K562 (cell line): Measurements from ENCODE around the gene SPNS1. TPM values are rescaled to one million over a fixed set of nuclear protein-coding genes. Genes with fewer than 3 reads are reported as not detected.

Source experiments
- CCAR2 ChIP-seq: fragments of 200-400 bp; formaldehyde crosslinking; IDR thresholded peaks from 2 replicates; pipeline ENCODE4 v1.6.1; 2017; ENCODE audit warnings: mild to moderate bottlenecking, low read depth, low read length
- CUX1 ChIP-seq: fragments of 200-800 bp; sonication (Bioruptor generic); IDR thresholded peaks from 2 replicates; pipeline ENCODE4 v1.6.1; 2016; ENCODE audit warnings: missing genetic modification characterization, missing compliant biosample characterization
- DMBX1 ChIP-seq: fragments of 250-450 bp; sonication (Bioruptor Pico); IDR thresholded peaks from 2 replicates; pipeline ENCODE4 v1.8.0; 2022; ENCODE audit warnings: inconsistent platforms, mild to moderate bottlenecking, moderate library complexity, borderline replicate concordance
- HMBOX1 ChIP-seq: sonication (generic); IDR thresholded peaks from 2 replicates; pipeline ENCODE4 v1.6.1; 2016
- NCOR1 ChIP-seq: fragments of 450-650 bp; IDR thresholded peaks from 2 replicates; pipeline ENCODE4 v1.6.1; 2016; ENCODE audit warnings: mild to moderate bottlenecking, moderate library complexity
- PHB2 ChIP-seq: fragments of 450-650 bp; IDR thresholded peaks from 2 replicates; pipeline ENCODE4 v1.6.1; 2017; ENCODE audit warnings: low read depth
- RFX5 ChIP-seq: IDR thresholded peaks from 2 replicates; pipeline ENCODE4 v1.6.1; 2011; ENCODE audit warnings: low read depth, mild to moderate bottlenecking, improper control_type of control experiment, low read length
- RREB1 ChIP-seq: fragments of 250-450 bp; sonication (Bioruptor Pico); IDR thresholded peaks from 2 replicates; pipeline ENCODE4 v1.4.0; 2020
- TCFL5 ChIP-seq: fragments of 250-450 bp; sonication (Bioruptor Pico); conservative IDR thresholded peaks from 2 replicates; pipeline ENCODE4 v1.6.1; 2021; ENCODE audit warnings: mild to moderate bottlenecking, moderate library complexity, matching md5 sums
- ZBTB43 ChIP-seq: sonication (generic); formaldehyde crosslinking; IDR thresholded peaks from 2 replicates; pipeline ENCODE4 v1.8.0; 2023; ENCODE audit warnings: mild to moderate bottlenecking, missing genetic modification reagents
- ZFP1 ChIP-seq: fragments of 450-650 bp; formaldehyde crosslinking; IDR thresholded peaks from 2 replicates; pipeline ENCODE4 v1.4.0; 2020; ENCODE audit warnings: mild to moderate bottlenecking, mixed read lengths
- ZNF263 ChIP-seq: sonication (generic); formaldehyde crosslinking; IDR thresholded peaks from 2 replicates; pipeline ENCODE4 v1.8.0; 2022; ENCODE audit warnings: mild to moderate bottlenecking, missing genetic modification reagents, borderline replicate concordance
- ZNF584 ChIP-seq: fragments of 200-800 bp; sonication (Bioruptor generic); IDR thresholded peaks from 2 replicates; pipeline ENCODE4 v1.6.1; 2016; ENCODE audit warnings: low read depth, mild to moderate bottlenecking, missing genetic modification characterization, missing compliant biosample characterization
- ZNF764 ChIP-seq: fragments of 250-450 bp; sonication (Bioruptor Pico); IDR thresholded peaks from 2 replicates; pipeline ENCODE4 v1.4.0; 2020; ENCODE audit warnings: low read depth, mild to moderate bottlenecking, moderate library complexity
- polyA plus RNA-seq, 8 experiments: library from polyadenylated mRNA; depleted of rRNA in 4 of 8; stranded (reverse) in 5 of 8; unstranded in 3 of 8; fragments of >200 nt; fragmentation: Nextera tagmentation in 2 of 8; fragmentation: Illumina TruSeq in 1 of 8; extraction: Ambion mirVana in 2 of 8; extraction: Trizol in 1 of 8; gene quantifications; 2 replicates each; pipeline versions ENCODE4 v1.2.1 to v1.2.3, GENCODE V29; 2011 to 2014; ENCODE audit warnings: inconsistent platforms in 1 of 8, missing spikeins in 1 of 8
- total RNA-seq, 7 experiments: library from RNA; depleted of rRNA in 6 of 7; stranded (reverse); fragments of >200 nt in 6 of 7; fragmentation: Illumina TruSeq in 2 of 7; extraction: Trizol in 2 of 7; gene quantifications; 2 replicates each; pipeline versions ENCODE4 v1.2.1 to v1.2.3, GENCODE V29; 2011 to 2021; ENCODE audit warnings: low replicate concordance in 1 of 7

SPNS1 gene
- total and polyA plus RNA-seq, 9 of the 15 experiments (the other 6 are each of a cell fraction or from before 2014, with no cell fraction given) = 0.58 to 64.9 (median 13.7) TPM

GRCh38 chr16:29009050-29009837 lies 34.7 kb downstream of the SPNS1 start (continued):
- peak; percentile 80 for TF ChIP-seq RREB1
- TF ChIP-seq ZNF764 (CRISPR knock-in tag) = no peak
- TF ChIP-seq NCOR1 = peak; percentile 96
- no peak for TF ChIP-seq ZFP1 (CRISPR knock-in tag)
- peak; percentile 82 for TF ChIP-seq ZNF584 (CRISPR knock-in tag)
- TF ChIP-seq ZNF263 (CRISPR knock-in tag) = peak; percentile 47; the same call in 1 of the 2 replicates
- no peak for TF ChIP-seq HMBOX1
- 0 out of 2 replicates have a peak, but pooled peaks have one; percentile 38 for TF ChIP-seq TCFL5 (CRISPR knock-in tag)
- TF ChIP-seq ZBTB43 (CRISPR knock-in tag) = no peak
- TF ChIP-seq CCAR2 = no peak
- no peak for TF ChIP-seq RFX5
- TF ChIP-seq PHB2 = peak; percentile 45
- peak; percentile 88 for TF ChIP-seq CUX1 (CRISPR knock-in tag)
- TF ChIP-seq DMBX1 (CRISPR knock-in tag) = peak; percentile 94
